K562 (cell line): ENCODE measurements around the gene PTPRR. TPM values are rescaled to one million over a fixed set of nuclear protein-coding genes. Genes with fewer than 3 reads are reported as not detected.

Source experiments
- CBX5 ChIP-seq: IDR thresholded peaks from 2 replicates; pipeline ENCODE4 v1.6.1; 2014; ENCODE audit warnings: low read depth, borderline replicate concordance
- CC2D1A ChIP-seq: fragments of 450-650 bp; IDR thresholded peaks from 2 replicates; pipeline ENCODE4 v1.6.1; 2017; ENCODE audit warnings: mild to moderate bottlenecking
- CEBPB ChIP-seq: fragments of 450-650 bp; IDR thresholded peaks from 2 replicates; pipeline ENCODE4 v1.6.1; 2016; ENCODE audit warnings: missing genetic modification characterization, missing compliant biosample characterization
- ETV5 ChIP-seq: sonication (generic); formaldehyde crosslinking; IDR thresholded peaks from 2 replicates; pipeline ENCODE4 v1.4.0; 2020; ENCODE audit warnings: low read depth, mild to moderate bottlenecking, missing genetic modification reagents
- FOSL1 ChIP-seq: fragments of 200-800 bp; sonication (Bioruptor generic); conservative IDR thresholded peaks from 2 replicates; pipeline ENCODE4 v1.6.1; 2016; ENCODE audit warnings: missing genetic modification characterization, missing compliant biosample characterization
- FOXA3 ChIP-seq, 2 experiments: fragments of 450-650 bp in 1 of 2; sonication (generic) in 1 of 2; formaldehyde crosslinking; IDR thresholded peaks in 1 of 2; conservative IDR thresholded peaks in 1 of 2; 2 replicates each; pipeline versions ENCODE4 v1.4.0 to v1.8.0; 2020 to 2022; ENCODE audit warnings: mild to moderate bottlenecking in 2 of 2, missing genetic modification reagents in 1 of 2
- GATA2 ChIP-seq: sonication (generic); formaldehyde crosslinking; IDR thresholded peaks from 2 replicates; pipeline ENCODE4 v1.4.0; 2020; ENCODE audit warnings: mild to moderate bottlenecking, missing genetic modification reagents
- GATAD2B ChIP-seq: fragments of 450-650 bp; IDR thresholded peaks from 2 replicates; pipeline ENCODE4 v1.6.1; 2017; ENCODE audit warnings: mild to moderate bottlenecking, borderline replicate concordance
- LEF1 ChIP-seq: fragments of 450-650 bp; IDR thresholded peaks from 2 replicates; pipeline ENCODE4 v1.6.1; 2016; ENCODE audit warnings: mild to moderate bottlenecking
- MAZ ChIP-seq, 2 experiments: fragments of 450-650 bp in 1 of 2; sonication (generic) in 1 of 2; formaldehyde crosslinking; IDR thresholded peaks in 1 of 2; conservative IDR thresholded peaks in 1 of 2; 2 replicates each; pipeline versions ENCODE4 v1.4.0 to v1.5.0; 2020; ENCODE audit warnings: mild to moderate bottlenecking in 1 of 2, missing genetic modification reagents in 1 of 2
- MTA2 ChIP-seq: fragments of 450-650 bp; IDR thresholded peaks from 2 replicates; pipeline ENCODE4 v1.6.1; 2016; ENCODE audit warnings: low read depth
- MTA3 ChIP-seq: fragments of 450-650 bp; formaldehyde crosslinking; IDR thresholded peaks from 2 replicates; pipeline ENCODE4 v1.6.1; 2017; ENCODE audit warnings: mild to moderate bottlenecking, borderline replicate concordance
- NCOA4 ChIP-seq: fragments of 450-650 bp; IDR thresholded peaks from 2 replicates; pipeline ENCODE4 v1.6.1; 2018; ENCODE audit warnings: mild to moderate bottlenecking; ENCODE audit not compliant: partially characterized antibody
- NEUROD1 ChIP-seq: fragments of 150-350 bp; IDR thresholded peaks from 2 replicates; pipeline ENCODE4 v1.6.1; 2014; ENCODE audit warnings: borderline replicate concordance, low read length, low read depth; ENCODE audit not compliant: partially characterized antibody
- NR2C1 ChIP-seq, 2 experiments: fragments of 450-650 bp; IDR thresholded peaks; 2 replicates each; pipeline ENCODE4 v1.6.1; 2017; ENCODE audit warnings: mild to moderate bottlenecking in 2 of 2, antibody characterized with exemption in 1 of 2, inconsistent platforms in 1 of 2, missing compliant biosample characterization in 1 of 2, missing genetic modification characterization in 1 of 2
- NR2C2 ChIP-seq, 2 experiments: fragments of 200-800 bp in 1 of 2; sonication (Bioruptor generic) in 1 of 2; sonication (generic) in 1 of 2; formaldehyde crosslinking in 1 of 2; IDR thresholded peaks; 2 replicates each; pipeline versions ENCODE4 v1.6.1 to v1.8.0; 2016 to 2022; ENCODE audit warnings: mild to moderate bottlenecking in 1 of 2, missing compliant biosample characterization in 1 of 2, missing genetic modification characterization in 1 of 2, missing genetic modification reagents in 1 of 2
- POLR2AphosphoS5 ChIP-seq: IDR thresholded peaks from 2 replicates; pipeline ENCODE4 v1.6.1; 2011; ENCODE audit warnings: mild to moderate bottlenecking, low read depth, low read length, moderate library complexity; ENCODE audit not compliant: control insufficient read depth, insufficient read depth
- RBM17 ChIP-seq: fragments of 200-400 bp; formaldehyde crosslinking; IDR thresholded peaks from 2 replicates; pipeline ENCODE4 v1.6.1; 2017; ENCODE audit warnings: low read depth, mild to moderate bottlenecking, low read length, borderline replicate concordance
- TCF7 ChIP-seq: sonication (generic); IDR thresholded peaks from 2 replicates; pipeline ENCODE4 v1.6.1; 2016; ENCODE audit warnings: antibody characterized with exemption, borderline replicate concordance
- polyA plus RNA-seq, 8 experiments: library from polyadenylated mRNA; depleted of rRNA in 4 of 8; stranded (reverse) in 5 of 8; unstranded in 3 of 8; fragments of >200 nt; fragmentation: Nextera tagmentation in 2 of 8; fragmentation: Illumina TruSeq in 1 of 8; extraction: Ambion mirVana in 2 of 8; extraction: Trizol in 1 of 8; gene quantifications; 2 replicates each; pipeline versions ENCODE4 v1.2.1 to v1.2.3, GENCODE V29; 2011 to 2014; ENCODE audit warnings: inconsistent platforms in 1 of 8, missing spikeins in 1 of 8
- total RNA-seq, 7 experiments: library from RNA; depleted of rRNA in 6 of 7; stranded (reverse); fragments of >200 nt in 6 of 7; fragmentation: Illumina TruSeq in 2 of 7; extraction: Trizol in 2 of 7; gene quantifications; 2 replicates each; pipeline versions ENCODE4 v1.2.1 to v1.2.3, GENCODE V29; 2011 to 2021; ENCODE audit warnings: low replicate concordance in 1 of 7
- TF ChIP-seq, protein P1 (sequence below): fragments of 450-650 bp; formaldehyde crosslinking; IDR thresholded peaks from 2 replicates; pipeline ENCODE4 v1.4.0; 2020; ENCODE audit warnings: mild to moderate bottlenecking, moderate library complexity
- TF ChIP-seq, protein P2 (sequence below): fragments of 450-650 bp; IDR thresholded peaks from 2 replicates; pipeline ENCODE4 v1.6.1; 2016; ENCODE audit warnings: missing biosample characterization, missing genetic modification characterization
- TF ChIP-seq, protein P3 (sequence below): fragments of 450-650 bp; IDR thresholded peaks from 2 replicates; pipeline ENCODE4 v1.6.1; 2016
- TF ChIP-seq, protein P4 (sequence below): fragments of 200-800 bp; sonication (Bioruptor generic); IDR thresholded peaks from 2 replicates; pipeline ENCODE4 v1.6.1; 2017; ENCODE audit warnings: missing genetic modification characterization, missing compliant biosample characterization

Gene PTPRR
- total and polyA plus RNA-seq, 9 of the 15 experiments (the other 6 are each of a cell fraction or from before 2014, with no cell fraction given) = 6.6 to 41.7 (median 12.3) TPM

DNA sequence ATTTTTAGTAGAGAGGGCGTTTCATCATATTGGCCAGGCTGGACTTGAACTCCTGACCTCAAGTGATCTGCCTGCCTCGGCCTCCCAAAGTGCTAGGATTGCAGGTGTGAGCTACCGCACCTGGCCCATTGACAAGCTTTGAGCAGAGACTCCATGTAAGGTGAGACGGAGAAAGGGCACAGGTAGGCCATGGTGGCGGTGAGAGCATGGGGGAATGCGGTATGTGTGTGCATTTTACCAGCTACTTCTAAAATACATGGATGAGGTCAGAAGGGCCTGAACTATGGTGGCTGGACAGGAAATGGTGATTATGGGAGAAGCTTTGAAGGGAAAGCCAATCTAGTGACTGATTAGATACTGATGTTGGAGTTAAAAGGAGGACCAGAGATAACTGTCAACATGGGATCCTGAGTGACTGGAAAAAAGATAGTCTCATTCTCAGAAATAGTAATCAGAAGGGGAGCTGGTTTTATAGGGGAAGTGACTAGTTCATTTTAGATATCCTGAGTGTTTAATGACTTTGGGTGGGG lies 261.4 kb downstream of the PTPRR start (continued):
- TF ChIP-seq GATA2 (CRISPR knock-in tag) (no peak), CBX5 (no peak), NR2C1 (IDR thresholded peaks at IDR 0.05) (no peak), NR2C1 (tag; IDR thresholded peaks at IDR 0.05) (peak; percentile 62; the same call in 1 of the 2 replicates), MTA3 (0 out of 2 replicates have a peak, but pooled peaks have one; percentile 19), GATAD2B (peak; percentile 68; the same call in 1 of the 2 replicates), MTA2 (no peak; the same call in 1 of the 2 replicates), FOSL1 (tag) (peak; percentile 26; the same call in 1 of the 2 replicates), NR2C2 (CRISPR knock-in tag; IDR thresholded peaks at IDR 0.05) (no peak), NR2C2 (tag; IDR thresholded peaks at IDR 0.05) (peak; percentile 65), ETV5 (CRISPR knock-in tag) (peak; percentile 50; the same call in 1 of the 2 replicates), NEUROD1 (no peak), CC2D1A (no peak), FOXA3 (CRISPR knock-in tag; conservative IDR thresholded peaks at IDR 0.05 in 1 of 2, IDR thresholded peaks at IDR 0.05 in 1 of 2) (peak in 1 of 2 experiments; percentile 58; a peak in 2 of 4 replicates), NCOA4 (no peak), RBM17 (no peak), CEBPB (tag) (peak; percentile 67), POLR2AphosphoS5 (no peak), LEF1 (peak; percentile 65; the same call in 1 of the 2 replicates), MAZ (CRISPR knock-in tag; conservative IDR thresholded peaks at IDR 0.05 in 1 of 2, IDR thresholded peaks at IDR 0.05 in 1 of 2) (peak in 1 of 2 experiments; percentile 42; a peak in 1 of 4 replicates), TCF7 (peak; percentile 74; the same call in 1 of the 2 replicates)
- TF ChIP-seq, protein P1, sequence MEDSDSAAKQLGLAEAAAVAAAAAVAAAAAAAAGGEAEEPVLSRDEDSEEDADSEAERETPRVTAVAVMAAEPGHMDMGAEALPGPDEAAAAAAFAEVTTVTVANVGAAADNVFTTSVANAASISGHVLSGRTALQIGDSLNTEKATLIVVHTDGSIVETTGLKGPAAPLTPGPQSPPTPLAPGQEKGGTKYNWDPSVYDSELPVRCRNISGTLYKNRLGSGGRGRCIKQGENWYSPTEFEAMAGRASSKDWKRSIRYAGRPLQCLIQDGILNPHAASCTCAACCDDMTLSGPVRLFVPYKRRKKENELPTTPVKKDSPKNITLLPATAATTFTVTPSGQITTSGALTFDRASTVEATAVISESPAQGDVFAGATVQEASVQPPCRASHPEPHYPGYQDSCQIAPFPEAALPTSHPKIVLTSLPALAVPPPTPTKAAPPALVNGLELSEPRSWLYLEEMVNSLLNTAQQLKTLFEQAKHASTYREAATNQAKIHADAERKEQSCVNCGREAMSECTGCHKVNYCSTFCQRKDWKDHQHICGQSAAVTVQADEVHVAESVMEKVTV (CRISPR knock-in tag) = no peak
- TF ChIP-seq, protein P2, sequence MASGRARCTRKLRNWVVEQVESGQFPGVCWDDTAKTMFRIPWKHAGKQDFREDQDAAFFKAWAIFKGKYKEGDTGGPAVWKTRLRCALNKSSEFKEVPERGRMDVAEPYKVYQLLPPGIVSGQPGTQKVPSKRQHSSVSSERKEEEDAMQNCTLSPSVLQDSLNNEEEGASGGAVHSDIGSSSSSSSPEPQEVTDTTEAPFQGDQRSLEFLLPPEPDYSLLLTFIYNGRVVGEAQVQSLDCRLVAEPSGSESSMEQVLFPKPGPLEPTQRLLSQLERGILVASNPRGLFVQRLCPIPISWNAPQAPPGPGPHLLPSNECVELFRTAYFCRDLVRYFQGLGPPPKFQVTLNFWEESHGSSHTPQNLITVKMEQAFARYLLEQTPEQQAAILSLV (tag) = peak; percentile 59; the same call in 1 of the 2 replicates
- TF ChIP-seq, protein P3, sequence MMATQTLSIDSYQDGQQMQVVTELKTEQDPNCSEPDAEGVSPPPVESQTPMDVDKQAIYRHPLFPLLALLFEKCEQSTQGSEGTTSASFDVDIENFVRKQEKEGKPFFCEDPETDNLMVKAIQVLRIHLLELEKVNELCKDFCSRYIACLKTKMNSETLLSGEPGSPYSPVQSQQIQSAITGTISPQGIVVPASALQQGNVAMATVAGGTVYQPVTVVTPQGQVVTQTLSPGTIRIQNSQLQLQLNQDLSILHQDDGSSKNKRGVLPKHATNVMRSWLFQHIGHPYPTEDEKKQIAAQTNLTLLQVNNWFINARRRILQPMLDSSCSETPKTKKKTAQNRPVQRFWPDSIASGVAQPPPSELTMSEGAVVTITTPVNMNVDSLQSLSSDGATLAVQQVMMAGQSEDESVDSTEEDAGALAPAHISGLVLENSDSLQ = peak; percentile 78
- TF ChIP-seq, protein P4, sequence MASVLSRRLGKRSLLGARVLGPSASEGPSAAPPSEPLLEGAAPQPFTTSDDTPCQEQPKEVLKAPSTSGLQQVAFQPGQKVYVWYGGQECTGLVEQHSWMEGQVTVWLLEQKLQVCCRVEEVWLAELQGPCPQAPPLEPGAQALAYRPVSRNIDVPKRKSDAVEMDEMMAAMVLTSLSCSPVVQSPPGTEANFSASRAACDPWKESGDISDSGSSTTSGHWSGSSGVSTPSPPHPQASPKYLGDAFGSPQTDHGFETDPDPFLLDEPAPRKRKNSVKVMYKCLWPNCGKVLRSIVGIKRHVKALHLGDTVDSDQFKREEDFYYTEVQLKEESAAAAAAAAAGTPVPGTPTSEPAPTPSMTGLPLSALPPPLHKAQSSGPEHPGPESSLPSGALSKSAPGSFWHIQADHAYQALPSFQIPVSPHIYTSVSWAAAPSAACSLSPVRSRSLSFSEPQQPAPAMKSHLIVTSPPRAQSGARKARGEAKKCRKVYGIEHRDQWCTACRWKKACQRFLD = peak; percentile 52; the same call in 1 of the 2 replicates
